GM10266 (cell line): Measurements from ENCODE around the gene RIMBP2.

Experiments
- DNase-seq: peaks from one replicate; pipeline ENCODE4 v3.0.0; 2012; ENCODE audit errors: extremely low spot score
- TF ChIP-seq, protein P1 (sequence below): IDR thresholded peaks from 2 replicates; pipeline ENCODE4 v1.5.1; 2012; ENCODE audit warnings: mild to moderate bottlenecking, low read depth; ENCODE audit not compliant: control insufficient read depth, insufficient read depth; ENCODE audit errors: missing control alignments

RIMBP2 gene

DNA sequence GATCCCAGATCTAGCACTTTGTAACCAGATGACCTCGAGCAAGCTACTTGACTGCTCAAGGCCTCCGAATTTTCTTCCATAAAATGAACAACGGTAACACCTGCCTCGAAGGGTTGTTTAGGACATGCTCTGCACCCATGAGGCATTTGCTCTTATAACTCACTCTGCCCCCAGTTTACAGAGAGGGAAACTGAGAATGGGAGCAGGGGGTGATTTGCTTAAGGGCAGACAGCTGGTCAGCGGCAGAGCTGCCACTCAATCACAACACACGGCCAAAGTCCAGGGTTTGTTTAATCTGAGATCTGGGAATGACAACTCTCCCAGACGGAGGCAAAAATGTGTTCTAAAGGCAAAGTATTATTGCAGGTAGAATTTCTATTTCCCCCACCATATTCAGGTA lies 156.3 kb downstream of the RIMBP2 start:
- no peak for DNase-seq
- TF ChIP-seq, protein P1, sequence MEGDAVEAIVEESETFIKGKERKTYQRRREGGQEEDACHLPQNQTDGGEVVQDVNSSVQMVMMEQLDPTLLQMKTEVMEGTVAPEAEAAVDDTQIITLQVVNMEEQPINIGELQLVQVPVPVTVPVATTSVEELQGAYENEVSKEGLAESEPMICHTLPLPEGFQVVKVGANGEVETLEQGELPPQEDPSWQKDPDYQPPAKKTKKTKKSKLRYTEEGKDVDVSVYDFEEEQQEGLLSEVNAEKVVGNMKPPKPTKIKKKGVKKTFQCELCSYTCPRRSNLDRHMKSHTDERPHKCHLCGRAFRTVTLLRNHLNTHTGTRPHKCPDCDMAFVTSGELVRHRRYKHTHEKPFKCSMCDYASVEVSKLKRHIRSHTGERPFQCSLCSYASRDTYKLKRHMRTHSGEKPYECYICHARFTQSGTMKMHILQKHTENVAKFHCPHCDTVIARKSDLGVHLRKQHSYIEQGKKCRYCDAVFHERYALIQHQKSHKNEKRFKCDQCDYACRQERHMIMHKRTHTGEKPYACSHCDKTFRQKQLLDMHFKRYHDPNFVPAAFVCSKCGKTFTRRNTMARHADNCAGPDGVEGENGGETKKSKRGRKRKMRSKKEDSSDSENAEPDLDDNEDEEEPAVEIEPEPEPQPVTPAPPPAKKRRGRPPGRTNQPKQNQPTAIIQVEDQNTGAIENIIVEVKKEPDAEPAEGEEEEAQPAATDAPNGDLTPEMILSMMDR, result no peak

DNA sequence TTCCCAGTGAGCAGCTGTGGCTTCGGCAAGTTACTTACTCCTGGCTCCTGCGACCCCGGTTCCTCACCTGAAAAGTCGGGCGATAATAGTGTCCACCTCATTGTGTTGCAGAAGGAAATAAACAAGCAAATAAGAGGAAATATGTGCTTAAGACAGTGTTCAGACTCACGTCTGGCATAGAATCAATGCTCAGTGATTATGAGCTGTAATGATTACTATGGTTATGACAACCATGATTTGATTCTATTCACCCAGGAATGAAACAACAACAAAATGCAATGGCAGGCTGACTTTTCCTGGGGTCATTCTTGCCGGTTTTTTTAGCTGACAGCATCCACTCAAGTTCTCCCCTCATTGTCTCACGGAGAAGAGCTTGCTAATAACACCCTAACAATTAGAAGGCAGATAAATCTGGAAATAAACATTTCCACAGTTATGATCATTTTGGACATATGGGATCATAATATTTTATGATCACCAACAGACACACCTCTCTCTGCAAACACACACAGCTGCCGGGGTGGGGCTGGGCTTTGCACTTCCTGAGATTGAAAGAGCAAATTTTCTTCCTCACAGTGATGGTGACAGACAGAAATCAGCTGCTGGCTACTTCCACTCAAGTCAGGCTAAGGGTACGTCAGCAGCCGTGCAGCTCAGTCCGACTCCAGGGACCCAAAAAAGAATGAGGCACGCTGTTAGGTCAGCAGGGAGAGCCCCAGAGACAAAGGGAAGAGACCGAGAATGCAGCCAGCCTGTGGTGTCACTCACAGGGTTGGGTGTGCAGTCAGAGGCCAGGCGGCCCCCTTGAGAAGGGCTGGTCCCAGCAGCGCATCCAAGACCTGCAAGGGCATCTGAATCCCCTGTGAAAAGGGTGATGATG lies 158.0 kb downstream of the RIMBP2 start:
- TF ChIP-seq, protein P1, result no peak
- DNase-seq, result no peak

DNA sequence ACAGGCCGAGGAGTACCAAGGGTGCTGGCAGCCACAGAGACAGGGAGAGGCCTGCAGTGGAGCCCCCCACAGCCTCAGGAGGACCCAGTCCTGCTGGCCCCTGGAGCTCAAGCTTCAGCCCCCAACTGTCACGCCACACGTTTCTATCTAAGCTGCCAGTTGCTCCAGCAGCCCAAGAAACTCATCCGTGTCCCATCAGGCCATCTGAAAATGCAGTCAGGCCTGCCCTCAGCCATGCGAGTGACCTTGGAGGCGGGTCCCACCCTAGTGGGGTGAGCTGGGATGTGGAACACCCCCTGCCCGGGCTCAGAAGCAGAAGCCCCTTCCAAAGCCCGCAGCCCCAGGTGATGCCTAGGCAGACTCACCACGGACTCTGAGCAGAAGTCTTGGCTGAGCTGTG lies 158.9 kb downstream of the RIMBP2 start:
- no peak for DNase-seq

DNA sequence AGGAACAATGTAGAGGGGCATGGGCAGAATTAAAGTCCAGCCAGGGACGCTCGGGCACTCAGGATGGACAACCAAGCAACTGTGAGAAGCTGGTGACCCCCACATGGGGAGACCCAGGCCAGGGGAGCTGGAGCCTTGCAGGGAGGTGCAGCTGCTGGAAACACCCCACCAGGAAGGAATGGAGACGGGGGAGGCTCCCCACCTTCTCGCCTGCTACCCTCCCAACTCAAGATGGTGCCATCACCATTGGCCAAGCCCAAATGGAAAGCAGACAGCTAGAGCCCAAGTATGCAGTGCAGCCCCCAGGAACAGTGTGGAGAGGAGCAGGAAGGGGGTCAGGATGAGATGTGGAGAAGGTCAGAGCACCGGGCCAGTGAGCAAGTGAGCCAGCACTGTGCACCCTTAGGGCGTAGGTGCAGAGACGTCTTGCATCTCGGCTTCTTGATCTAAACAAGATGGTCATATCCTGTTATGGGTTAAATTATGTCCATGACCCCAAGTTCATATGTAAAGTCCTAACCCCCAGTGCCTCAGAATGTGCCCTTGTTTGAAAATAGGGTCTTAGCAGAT lies 159.5 kb downstream of the RIMBP2 start:
- TF ChIP-seq, protein P1, result no peak
- DNase-seq, result no peak

More for the DNA sequence above, 158.9 kb downstream of the RIMBP2 start:
- TF ChIP-seq, protein P1, result no peak

DNA sequence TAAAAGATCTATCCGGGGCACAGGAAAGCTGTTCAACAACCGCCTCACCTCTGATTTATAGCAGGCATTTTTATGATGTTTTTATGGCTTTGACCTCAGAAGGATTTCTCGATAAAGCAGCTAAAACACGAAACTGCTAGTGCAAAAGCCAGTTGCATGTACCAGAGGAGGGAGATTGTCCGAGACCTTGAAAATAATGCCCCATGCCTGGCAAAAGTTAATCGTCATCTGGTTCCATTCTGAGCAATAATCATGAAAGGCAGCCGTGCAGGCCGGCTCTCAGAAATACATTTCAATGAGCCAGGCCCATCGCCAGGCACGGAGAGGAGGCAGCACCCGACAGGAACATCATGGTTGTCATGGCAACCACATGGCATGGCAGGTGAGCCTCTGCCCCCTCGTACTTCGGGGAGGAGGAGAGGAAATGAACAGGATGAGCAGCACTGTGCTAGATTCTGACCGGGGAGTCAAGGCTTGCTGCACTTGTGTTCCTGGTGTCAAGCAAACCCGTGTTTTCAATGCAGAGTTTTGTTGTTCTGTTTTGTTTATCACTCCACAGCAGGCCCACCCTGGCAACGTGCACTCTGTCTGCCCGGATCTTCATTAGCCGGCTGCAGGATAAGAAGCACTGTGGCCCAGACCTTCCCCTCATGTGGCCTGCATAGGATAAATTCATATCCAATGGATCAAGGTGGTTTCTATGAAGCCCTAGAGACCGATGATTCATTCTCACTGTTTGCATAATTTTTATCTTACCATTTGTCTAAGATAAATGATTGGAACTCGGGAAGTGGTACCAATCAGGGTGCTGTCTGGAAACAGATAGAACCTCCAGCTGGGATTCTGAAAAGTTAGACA lies 160.2 kb downstream of the RIMBP2 start:
- no peak for DNase-seq

DNA sequence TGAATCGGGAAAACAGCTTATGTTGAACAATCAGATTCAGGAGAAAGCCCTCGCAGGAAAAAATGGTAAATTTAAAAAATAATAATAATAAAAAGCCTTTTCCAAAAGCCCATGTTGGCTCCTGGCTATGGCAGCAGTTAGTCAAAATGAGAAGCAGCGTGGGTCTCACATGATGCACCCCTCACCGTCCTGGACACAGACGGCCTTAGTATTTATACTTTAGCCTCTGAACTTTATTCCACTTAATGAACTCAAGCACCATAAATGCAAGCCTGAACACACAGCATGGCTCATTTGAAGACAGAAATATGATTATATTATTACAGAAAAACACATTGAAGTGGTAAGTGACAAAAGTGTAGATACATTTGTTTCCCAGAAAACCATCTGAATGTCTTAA lies 160.9 kb downstream of the RIMBP2 start:
- no peak for DNase-seq
- TF ChIP-seq, protein P1, result no peak

More for the DNA sequence above, 160.2 kb downstream of the RIMBP2 start:
- TF ChIP-seq, protein P1, result no peak
